ENCODE results near the gene CCHCR1.

Gene CCHCR1

DNA sequence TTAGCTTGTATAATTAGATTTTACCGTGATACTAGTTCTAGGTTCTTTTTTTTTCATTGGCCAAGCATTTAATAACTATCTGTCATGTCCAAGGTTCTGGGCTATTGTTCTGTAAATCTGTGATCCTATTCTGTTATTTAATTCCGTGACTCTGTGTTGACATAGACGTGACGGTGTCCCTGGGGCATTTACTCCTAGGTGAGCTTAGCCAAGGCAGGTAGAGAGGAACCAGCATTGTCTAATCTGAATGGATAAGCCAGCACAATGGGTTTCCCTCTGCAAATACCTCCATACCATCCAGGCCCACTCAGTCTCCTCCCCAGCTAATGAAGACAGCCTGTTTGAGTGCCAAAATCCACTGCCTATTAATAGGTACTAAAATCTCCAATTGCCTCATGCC, 28.5 kb downstream of the CCHCR1 start:
- no peak for DNase-seq (ENCODE audit: low read depth)

DNA sequence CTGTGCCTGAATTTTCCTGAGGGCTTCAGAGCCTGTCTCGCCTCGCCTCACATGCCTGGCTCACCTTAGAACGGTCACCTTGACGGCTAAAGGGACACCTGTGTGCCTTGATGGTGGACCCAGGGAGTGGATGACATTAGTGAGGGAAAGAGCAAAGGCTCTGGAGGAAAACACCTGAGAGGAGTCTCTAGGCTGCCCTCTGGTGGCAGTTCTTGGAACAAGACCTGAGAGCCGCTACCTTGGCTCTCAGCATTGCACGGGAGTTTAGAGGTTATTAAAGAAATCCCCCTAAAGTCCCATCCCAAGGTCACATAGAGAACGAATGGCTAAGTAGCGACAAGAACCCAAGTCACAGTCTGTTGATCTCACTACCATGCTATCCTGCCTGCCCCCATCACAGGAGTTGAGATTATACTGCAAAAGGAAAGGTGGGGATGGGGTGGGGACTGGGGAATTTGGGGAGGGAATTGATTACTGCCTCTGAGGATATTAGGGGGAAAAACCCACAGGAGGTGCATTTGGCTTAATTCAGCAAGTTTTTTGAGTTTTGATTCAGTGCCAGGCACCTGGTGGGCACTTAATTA, 29.4 kb downstream of the CCHCR1 start:
- peak; percentile 65 for DNase-seq (ENCODE audit: low read depth)

DNA sequence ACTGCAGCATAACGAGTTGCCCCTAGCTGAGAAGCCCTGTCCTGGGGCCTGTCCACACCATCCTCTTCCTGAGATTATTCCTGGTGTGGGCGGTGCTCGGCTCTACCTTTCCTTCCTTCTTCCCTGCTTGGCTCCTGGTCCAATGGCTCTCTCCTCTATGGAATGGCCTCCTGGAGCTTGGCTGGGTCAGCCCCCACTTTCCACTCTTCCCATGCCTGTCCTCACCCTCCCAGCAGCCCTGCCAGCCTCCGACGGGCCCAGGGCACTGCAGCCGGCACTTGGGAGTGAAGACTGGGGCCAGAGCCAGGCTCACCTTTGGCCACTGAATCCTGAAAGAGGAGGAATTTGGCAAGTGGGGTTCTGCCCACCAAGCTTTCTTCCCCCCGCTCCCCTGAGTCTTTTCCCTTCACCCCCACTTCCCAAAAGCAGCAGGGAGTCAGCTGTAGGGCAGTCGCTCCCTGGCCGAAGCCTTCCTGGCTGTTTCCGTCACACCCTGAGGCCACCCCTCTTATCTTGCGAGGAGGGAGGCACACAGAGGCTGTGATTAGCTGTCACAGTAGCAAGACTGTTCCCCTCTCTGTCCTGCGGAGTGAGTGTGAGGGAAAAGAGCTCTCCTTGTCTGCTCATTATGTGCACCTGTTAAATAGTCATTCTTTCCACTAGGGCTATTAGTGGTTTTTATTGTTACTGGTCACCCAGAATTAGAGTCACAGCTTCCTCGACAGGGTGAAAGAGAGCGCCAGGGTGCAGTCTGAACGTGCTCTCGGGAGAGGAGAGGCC, 31.0 kb downstream of the CCHCR1 start:
- no peak for DNase-seq (ENCODE audit: low read depth)

- peak; percentile 79 for DNase-seq (ENCODE audit: low read depth)
These were observed 31.8 kb downstream of the CCHCR1 start for GRCh38 chr6:31125586-31126363.

GRCh38 chr6:31125162-31125561, 32.4 kb downstream of the CCHCR1 start:
- no peak for DNase-seq (ENCODE audit: low read depth)

DNA sequence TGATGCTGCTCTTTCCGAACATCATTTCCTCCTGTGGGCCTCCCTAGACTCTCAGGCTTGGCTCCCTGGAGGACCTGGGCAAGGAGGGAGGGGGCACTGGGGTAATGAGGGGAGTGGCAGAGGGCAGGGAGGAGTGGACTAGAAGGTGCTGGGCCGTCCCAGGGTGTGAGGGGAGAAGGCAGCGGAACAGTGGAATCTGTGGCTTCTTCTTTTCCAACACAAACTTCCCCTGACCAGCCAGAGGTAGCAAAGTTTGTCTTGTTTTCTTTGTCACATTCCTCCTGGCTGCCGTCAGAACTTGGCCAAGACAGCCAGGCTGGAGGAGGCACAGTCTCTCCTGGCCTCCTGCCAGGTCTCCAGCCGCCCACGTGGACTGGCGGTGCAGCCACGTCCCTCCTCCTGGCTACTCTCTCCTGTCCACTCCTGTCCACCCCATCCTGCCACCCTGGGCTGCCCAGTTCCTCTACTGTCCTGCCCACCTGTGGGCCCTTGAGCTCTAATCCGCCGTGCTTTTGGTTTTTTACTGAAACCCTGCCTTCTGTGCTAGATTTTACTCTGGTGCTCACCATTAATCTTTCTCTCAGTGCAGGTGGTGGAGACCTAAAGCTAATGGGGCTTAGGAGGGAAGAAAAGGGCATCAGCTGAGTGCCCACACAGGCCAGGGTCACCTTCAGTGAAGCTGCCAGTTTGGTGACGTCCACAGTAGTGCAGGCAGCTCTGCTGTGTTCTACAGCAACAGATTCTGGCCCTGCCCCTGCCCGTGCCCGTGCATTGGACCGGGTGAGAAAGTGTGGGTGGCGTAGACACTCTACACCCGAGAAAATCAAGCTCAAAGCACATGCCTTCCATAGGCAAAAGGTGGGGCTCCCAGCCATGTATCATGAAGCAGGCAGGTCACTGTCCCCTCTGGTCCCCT, 34.6 kb downstream of the CCHCR1 start:
- DNase-seq (ENCODE audit: low read depth): peak; percentile 82

DNA sequence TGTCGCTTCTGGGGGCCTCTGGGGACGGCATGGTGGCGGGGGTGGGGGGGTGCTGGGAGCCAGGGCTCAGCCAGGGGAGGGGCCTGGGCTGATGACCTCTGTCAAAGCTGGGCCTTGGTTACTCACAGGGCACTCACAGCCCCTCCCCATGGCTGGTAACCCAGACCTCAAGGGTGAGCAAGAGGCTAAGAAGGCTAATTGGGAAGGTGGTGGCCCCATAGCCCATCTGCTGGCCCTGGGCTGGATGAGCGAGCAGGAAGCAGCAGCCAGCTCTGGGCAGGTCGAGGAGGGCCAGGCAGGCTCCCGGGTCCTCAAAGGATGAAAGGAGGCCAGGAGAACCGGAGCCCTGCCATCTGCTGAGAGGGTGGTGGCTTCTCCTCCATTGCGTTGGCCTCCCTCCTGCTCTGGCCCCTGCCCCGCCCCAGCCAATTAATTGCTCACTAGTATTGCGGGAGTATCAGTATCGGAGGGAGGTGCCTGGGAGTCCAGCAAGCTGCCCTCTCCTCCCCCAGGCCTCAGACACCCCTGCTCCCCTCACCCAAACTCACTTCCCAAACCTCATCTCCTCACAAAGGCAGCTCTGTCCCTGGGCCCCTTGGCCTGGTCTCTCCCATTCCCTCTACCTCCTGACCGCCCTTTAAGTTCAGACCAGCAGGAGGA, 36.3 kb downstream of the CCHCR1 start:
- no peak for DNase-seq (ENCODE audit: low read depth)

DNA sequence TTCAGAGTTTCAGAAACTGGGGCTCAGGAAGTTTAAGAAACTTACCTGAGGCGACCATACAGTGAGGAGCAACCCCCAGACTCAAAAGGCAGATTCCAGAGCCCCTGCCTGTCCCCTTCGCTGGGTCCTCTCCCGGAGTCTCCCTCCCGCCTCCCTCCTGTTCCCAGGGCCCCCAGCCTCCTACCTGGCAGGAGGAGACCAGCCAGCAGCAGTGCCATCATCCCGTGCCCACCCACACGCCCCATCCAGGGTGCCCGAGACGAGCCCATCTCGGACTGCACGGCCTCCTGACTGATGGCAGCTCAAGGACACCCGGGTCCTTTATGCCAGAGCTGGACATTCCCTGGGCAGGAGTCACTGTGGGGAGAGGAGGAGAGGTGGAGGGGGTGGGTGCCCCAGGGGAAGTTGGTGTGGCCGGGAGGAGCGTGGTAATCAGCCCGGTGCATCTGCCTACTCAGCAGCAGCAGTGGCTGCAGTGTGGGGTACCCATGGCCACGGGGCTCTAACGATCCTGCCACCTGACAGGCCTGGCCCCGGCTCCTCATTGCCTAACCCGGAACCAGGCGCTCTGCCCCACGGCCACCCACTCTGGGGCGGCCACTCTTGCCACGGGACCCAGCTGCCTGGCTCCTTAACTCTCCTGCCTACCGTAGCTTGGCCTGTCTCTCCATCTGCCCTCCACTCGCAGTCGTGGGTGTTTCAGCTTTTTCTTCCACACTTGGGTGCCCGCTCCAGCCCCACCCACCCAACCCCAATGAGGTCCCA, 37.3 kb downstream of the CCHCR1 start, which contains the start of gene CDSN:
CDSN (minus strand) TSS at position 296 of the 765 bp plus-strand sequence; CDS start at position 269, 27 bp downstream.
- DNase-seq (ENCODE audit: low read depth): no peak

GRCh38 chr6:31118178-31118577, 39.4 kb downstream of the CCHCR1 start:
- DNase-seq (ENCODE audit: low read depth): no peak

DNA sequence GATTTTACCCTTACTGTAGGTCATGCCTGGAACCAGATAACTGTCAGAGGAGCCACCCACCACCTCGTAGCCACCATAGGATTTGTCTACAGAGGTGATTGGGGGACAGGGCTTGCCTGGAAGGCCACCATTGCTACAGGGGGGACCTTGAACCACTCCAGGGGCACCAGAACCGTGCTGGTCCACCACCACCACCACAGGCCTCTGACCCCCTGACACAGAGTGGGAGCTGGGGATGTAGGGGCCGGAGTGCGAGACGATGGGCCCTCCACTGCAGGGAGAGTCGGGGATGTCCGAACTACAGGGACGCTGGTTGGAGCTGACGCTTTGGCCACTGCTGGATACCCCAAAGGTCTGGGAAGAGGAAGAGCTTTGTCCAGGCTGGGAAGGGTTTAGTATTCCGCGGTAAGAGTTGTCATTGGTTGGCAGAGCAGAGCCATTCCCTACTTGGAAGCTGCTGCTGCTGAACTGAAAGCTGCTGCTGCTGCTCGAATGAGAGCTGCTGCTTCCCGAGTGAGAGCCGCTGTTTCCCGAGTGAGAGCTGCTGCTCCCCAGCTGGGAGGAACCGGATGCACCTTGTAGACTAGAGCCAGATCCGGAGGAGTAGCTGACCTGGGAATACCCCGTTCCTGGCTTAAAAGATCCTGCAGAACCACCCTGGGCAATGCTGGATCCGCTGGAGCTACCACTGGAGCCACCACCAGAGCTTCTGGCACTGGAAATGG, 40.8 kb downstream of the CCHCR1 start:
- DNase-seq (ENCODE audit: low read depth): no peak

DNA sequence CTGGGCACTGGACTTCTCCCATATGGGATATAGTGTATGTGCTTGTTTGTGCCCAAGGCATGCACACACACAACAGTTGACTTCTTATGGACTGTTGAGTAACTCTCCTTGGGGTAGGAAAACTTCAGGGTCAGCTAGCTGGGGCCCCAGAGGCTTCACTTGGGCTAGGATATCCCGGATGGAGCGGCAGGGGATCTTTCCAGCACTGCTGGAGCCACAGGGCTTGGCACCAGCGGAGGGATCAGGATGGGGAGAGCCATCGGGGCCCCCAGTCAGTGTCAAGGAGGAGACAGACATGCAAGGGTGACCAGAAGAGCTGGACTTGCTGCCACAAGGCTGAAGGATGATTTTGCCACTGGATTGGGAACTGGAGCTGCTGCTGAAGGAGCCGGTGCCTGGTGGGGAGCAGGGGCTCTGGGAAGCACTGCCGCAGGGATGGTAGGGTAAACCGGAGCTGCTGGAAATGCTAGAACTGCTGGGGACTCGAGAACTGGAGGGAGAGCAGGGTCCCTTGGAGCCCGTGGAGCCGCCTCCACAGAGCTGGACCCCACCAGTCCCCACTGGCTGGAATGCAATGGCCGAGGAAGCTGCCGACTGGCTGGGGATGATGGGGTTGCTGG, 41.6 kb downstream of the CCHCR1 start:
- DNase-seq (ENCODE audit: low read depth): no peak

DNA sequence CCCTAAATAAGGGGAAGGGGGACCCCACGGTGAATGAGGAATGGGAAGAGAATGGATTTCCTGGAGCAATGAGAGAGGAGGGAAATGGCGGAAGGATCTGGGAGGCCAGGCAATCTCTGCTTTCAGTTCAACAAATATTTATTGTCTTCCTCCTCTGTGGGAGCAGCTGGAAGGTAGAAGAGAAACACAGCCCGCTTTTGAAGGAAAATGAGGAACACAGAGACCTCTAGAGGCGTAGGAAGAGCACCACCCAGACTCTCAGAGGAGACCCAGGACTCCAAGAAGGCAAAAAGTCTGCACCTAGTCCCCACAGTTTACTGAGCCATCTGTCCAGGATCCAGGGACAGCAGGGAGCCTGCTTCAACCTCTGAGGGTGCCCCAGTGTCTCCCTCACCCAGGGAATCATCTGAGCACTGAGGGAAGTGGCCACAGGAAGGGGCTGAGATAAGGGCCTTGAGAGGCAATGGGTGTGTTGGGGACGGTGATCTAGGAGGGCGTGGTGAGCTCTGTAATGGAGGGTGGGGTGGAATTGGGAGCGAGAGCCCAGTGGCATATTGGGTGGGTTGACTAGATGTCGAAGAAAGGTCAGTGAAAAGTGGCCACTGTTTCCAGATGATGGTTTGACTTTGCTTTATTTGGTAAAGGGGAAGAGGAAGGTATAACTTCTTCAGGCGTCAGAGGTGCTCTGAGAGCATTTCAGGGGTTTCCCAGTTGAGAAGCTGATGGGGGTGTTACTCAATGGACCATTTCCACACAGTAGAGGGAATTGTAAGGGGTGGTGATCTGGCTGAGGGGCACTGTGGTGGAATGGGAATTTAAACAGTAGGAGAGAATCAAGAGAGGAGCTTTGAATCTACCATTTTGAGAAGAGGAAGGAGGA, 42.4 kb downstream of the CCHCR1 start:
- DNase-seq (ENCODE audit: low read depth): peak; percentile 79

DNA sequence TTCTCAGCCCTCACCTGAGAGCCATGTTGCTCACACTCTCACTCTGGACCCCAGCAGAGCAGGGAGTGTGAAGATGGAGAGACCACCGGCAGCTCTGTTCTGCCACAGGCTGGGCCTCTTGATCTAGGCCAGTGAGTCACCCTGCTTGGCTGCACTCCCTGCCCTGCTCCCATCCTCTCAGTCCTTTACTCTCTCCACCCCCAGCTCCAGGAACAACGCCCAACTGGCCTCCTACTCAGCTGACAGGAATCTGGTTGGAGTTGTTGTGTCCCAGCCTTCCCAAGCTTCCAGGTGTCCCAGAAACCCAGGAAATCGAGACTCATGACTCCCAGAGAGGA, 43.1 kb downstream of the CCHCR1 start, which contains the start of gene PSORS1C1:
PSORS1C1 (plus strand) TSS at position 260 of the 338 bp plus-strand sequence. CDS start 14,833 bp downstream, outside the sequence.
- DNase-seq (ENCODE audit: low read depth): peak; percentile 96

- no peak for DNase-seq (ENCODE audit: low read depth)
These were observed 43.6 kb downstream of the CCHCR1 start for GRCh38 chr6:31113861-31114540.

DNA sequence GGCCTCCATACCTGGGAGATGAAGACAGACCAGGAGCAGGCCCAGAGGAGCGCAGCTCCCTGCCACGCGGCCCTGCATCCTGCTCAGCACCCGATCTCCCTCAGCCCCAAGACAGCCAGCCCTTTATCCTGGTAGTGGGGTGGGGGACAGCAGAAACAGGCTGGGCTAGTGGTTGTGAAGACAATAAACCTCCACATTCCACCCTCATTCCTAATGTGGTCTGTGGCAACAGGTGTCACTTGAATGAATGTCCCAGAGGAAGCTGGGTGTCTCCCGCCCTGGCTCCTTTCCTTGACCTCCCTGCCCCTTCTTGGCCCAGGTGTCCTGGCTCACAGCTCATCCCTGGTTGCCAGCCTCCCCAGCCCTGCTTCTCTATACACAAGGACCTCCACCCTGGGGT, 45.1 kb downstream of the CCHCR1 start, which contains the start of gene C6orf15:
C6orf15 (minus strand) TSS at position 98 of the 400 bp plus-strand sequence; CDS start at position 78, 20 bp downstream.
- no peak for DNase-seq (ENCODE audit: low read depth)

DNA sequence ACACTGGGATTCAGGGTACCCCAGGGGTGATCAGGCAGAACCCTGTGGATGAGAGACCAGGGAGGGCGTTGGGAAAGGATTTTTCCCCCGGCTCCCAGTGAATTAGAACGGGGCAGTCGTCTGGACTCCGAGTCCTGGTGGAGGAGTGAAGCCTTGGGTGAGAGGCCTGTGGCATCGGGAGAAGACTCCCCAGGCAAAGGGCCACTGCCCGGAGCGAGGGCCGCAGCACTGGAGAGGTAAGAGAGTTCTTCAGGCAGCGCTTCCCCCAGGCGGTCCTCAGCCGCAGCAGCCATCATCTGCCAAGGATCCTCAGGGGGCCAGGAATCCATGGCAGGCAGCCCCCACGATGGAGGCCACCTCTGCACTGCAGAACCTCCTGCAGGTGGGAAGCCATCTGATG, 45.9 kb downstream of the CCHCR1 start:
- no peak for DNase-seq (ENCODE audit: low read depth)

DNA sequence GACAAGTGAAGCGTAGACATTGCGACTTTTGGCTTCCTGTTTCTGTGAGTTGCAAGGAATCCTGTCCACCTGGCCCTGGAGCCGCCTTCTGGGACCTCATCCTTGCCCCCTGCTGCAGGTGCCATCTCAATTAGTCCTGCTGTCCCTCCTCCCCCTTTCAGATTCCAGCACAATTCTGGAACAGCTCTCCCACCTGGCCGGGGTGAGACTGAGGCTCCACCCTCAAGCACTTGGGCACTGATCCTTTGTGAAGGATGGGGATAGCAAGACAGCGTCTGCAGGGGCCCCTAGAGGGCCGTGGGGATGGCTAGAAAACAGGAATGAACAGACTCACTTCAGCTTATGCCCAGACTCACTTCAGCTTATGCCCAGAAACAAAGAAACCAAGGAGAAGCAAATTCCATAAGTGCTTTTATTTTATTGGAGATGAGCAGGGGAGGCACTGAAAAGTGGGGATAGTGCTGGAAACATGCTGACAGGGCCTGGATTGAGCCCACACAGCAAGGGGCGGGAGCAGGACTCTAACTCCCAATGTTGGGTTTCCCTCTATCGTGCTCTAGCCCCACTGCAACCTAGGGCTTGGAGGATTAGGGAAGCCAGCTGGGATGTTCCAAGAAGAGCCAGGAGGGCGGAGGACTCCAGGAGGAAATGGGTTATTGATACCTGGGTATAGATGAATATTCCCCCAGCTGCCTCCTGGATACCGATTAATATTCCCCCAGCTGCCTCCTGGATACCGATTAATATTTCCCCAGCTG, 46.6 kb downstream of the CCHCR1 start:
- no peak for DNase-seq (ENCODE audit: low read depth)

All from ELR (cell line).